Measurements from ENCODE around the gene NRP2.

NRP2 gene

GRCh38 chr2:205686783-205687640 lies 4.7 kb downstream of the NRP2 start:
- DNase-seq (ENCODE audit: low spot score), result no peak

GRCh38 chr2:205687641-205687956 lies 5.3 kb downstream of the NRP2 start:
- DNase-seq (ENCODE audit: low spot score), result no peak

GRCh38 chr2:205688417-205689200 lies 6.3 kb downstream of the NRP2 start:
- no peak for DNase-seq (ENCODE audit: low spot score)

- DNase-seq (ENCODE audit: low spot score), result no peak
Observed at GRCh38 chr2:205689820-205690219, 7.5 kb downstream of the NRP2 start.

GRCh38 chr2:205692104-205692503 lies 9.8 kb downstream of the NRP2 start:
- DNase-seq (ENCODE audit: low spot score), result no peak

- DNase-seq (ENCODE audit: low spot score), result no peak
Observed at GRCh38 chr2:205694256-205694655, 12.0 kb downstream of the NRP2 start.

- DNase-seq (ENCODE audit: low spot score), result no peak
Observed at GRCh38 chr2:205695460-205695991, 13.2 kb downstream of the NRP2 start.

GRCh38 chr2:205696331-205696926 lies 14.1 kb downstream of the NRP2 start:
- no peak for DNase-seq (ENCODE audit: low spot score)

GRCh38 chr2:205696927-205697441 lies 14.7 kb downstream of the NRP2 start:
- no peak for DNase-seq (ENCODE audit: low spot score)

- DNase-seq (ENCODE audit: low spot score), result no peak
Observed at GRCh38 chr2:205698286-205699268, 16.3 kb downstream of the NRP2 start.

GRCh38 chr2:205699515-205700289 lies 17.4 kb downstream of the NRP2 start:
- no peak for DNase-seq (ENCODE audit: low spot score)

GRCh38 chr2:205700331-205701132 lies 18.2 kb downstream of the NRP2 start:
- DNase-seq (ENCODE audit: low spot score), result no peak

- no peak for DNase-seq (ENCODE audit: low spot score)
Observed at GRCh38 chr2:205701509-205701908, 19.2 kb downstream of the NRP2 start.

GRCh38 chr2:205702576-205702975 lies 20.3 kb downstream of the NRP2 start:
- DNase-seq (ENCODE audit: low spot score), result no peak

GRCh38 chr2:205703471-205704126 lies 21.3 kb downstream of the NRP2 start:
- DNase-seq (ENCODE audit: low spot score), result no peak

- DNase-seq (ENCODE audit: low spot score), result no peak
Observed at GRCh38 chr2:205704127-205704741, 21.9 kb downstream of the NRP2 start.

- no peak for DNase-seq (ENCODE audit: low spot score)
Observed at GRCh38 chr2:205705511-205706349, 23.4 kb downstream of the NRP2 start.
